HG03575 (cell line): ENCODE measurements around the gene FBXO40.
"Not testable (repeated sequence)": the region's sequence is repeated elsewhere in the genome, so short reads cannot be mapped to it uniquely, and the experiment has no call there.

ENCODE experiments used
- ATAC-seq: cut with Tn5 transposase; IDR thresholded peaks from one replicate; pipeline ENCODE4 v1.9.1; 2021; ENCODE audit not compliant: unreplicated experiment, insufficient number of reproducible peaks, low FRiP score; ENCODE audit errors: extremely low read depth

Gene FBXO40, protein sequence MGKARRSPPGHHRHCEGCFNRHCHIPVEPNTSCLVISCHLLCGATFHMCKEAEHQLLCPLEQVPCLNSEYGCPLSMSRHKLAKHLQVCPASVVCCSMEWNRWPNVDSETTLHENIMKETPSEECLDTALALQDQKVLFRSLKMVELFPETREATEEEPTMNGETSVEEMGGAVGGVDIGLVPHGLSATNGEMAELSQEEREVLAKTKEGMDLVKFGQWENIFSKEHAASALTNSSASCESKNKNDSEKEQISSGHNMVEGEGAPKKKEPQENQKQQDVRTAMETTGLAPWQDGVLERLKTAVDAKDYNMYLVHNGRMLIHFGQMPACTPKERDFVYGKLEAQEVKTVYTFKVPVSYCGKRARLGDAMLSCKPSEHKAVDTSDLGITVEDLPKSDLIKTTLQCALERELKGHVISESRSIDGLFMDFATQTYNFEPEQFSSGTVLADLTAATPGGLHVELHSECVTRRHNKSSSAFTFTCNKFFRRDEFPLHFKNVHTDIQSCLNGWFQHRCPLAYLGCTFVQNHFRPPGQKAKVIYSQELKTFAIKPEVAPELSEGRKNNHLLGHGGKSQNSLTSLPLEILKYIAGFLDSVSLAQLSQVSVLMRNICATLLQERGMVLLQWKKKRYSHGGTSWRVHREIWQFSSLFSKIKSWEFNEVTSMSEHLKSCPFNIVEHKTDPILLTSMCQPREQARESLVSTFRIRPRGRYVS

DNA sequence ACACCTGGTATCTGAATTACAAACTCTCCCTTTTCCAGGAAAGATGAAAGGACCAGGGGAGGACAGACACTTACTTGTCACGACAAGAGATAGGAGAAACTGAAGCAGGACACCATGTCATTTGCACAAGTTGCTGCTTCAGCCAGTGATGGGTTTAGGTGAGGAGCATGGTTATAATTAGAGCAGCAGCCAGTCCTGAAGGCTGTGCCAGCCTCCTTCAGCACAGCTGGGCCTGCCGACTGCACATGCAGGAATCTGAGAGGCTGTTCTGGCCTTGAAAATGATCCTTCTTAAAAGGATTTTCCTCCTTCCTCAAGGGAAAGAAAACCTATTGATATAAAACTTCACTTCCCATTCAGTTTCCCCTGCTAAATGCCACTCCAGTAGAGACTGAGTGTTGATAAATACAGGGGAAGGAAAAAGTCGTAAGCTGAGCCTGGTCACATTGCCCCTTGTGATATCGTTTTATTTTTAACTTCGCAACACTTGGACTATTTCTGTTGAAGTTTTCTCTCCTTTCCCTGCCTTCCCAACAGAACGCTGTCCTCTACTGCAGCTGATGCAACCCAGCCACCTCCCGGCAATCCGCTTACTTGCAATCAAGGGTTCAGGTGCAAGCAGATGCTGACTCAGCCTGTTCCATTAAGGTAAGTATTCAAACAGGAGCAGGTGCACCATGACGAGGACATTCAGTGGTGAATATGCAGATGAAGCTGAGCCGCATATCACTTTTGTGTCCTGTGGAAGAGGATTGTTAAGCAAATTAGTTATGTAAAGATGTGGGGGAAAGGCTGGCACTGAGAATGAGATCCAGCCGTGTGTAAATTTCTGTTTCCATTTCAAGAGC lies at the start of gene FBXO40:
FBXO40 (plus strand) TSS at position 524 of the 847 bp plus-strand sequence. CDS start 27,197 bp downstream, outside the sequence.
- ATAC-seq, result no peak

DNA sequence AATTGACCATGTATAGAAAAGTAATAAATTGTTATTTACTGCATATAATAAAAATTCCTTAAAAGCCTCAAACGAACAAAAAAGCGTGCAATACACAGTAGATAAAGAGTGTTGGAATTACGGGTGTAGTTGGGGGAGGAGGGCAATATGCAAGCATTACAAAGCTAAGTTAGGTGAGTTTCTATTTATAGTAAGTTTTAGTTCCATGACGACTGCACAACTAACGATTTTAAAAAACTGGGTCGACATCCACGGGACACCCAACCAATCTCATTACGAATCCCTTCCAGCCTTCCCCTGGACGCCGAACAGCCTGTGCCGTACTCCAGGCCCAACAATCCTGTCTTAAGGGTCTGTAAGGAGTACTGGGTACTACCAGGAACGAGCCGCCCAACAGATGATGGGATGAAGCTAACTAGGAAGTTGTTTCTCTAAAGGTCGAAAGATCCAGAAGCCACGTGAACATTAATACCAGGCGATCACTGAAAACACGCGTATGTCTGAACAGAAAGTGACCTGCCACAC lies 48.1 kb upstream of the FBXO40 start:
- no peak for ATAC-seq

DNA sequence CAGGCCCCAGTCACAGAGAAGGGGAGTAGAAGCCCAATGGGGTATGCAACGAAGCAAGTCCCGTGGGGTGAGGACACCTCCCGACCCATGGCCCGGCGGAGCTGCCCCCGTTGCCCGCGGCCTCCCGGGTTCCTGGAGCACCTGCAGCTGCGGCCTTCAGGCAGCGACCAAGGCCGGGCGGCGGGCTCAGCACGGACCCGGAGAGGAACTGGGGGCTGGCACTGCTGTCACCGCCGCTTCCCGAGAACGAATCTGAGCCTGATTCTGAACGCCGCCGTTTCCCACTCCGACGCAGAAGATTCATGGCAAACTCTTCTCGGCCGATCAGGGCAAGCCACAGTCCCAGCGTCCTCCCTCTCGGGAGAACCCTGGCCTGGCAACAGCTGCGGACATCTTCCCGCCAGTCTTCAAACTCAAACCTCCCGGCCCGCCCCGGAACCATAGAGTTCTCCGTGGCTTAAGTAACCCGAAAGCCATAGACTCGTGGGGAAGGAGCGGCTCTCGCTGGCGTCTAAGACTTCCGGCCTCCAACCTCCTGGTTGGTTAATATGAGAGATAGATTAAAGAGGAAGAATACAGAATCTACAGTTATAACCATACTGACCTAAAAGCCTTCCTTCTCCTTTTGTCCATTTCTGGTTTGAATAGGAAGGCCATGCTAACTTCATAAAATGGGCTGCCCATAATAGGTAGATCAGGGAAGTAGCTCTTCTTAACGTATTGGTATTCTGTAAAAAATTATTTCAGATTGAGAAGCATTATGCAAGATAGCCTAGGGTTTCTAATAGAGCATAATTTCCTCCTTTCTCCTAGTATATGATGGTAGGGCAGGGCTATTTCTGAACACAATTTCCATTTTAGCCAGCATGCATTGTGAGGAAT lies 47.4 kb upstream of the FBXO40 start, which contains the start of gene POLQ:
POLQ (minus strand) TSS at position 415 of the 882 bp plus-strand sequence; CDS start at position 304, 111 bp downstream.
- peak; percentile 42 for ATAC-seq

DNA sequence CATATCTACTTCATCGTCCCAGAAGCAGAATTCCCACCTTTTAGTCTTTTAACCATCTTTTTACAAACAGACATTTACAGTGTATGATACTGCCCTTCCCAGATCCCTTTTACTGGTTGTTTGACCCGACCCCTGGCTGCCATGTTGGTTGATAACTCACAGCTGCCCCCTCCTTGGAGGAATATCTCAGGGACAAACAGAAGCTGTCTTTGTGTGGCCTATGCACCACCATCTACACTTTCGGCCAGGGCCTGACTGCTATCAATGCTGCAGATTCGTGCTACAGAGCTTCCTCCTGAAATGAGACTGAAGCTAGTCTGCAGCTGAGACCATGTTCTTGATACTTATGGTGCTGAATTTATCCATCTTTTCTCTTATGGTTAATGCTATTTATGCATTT lies 40.8 kb upstream of the FBXO40 start:
- ATAC-seq, result no peak

DNA sequence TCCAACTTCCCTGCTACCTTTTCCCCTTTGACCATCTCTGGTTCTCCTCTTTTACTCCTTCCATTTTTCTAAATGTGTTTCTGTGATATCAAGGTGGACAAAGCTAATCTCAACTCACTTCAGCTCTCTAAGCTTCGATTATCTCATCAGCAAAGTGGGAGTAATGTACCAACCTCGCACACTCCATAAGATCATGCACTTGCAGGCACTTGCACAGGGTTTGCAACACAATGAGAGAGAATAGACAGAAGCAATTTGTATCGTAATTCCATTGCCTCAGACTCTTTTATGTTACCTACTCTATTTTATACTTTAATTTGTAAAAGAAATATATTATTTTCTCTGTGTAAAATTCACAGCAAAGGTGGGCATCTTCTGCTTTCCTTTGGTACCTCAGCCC lies 40.4 kb upstream of the FBXO40 start:
- ATAC-seq, result no peak

DNA sequence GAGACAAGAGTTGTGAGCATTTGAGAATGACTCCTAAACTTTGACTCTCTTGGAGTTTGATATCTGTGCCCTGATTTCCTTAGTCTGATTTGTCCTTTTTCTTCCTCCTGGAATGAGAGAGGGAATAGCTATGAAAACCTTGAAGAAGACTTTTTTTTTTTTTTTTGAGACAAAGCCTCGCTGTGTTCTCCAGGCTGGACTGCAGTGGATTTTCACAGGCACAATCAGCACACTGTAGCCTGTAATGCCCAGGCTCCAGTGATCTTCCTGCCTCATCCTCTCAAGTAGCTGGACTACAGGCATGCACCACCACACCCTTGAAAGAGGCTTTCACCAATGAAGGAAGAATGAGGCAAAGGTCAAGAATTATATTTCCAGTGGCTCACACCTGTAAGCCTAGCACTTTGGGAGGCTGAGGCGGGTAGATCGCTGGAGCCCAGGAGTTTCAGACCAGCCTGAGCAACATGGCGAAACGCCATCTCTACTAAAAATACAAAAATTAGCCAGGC lies 35.7 kb upstream of the FBXO40 start:
- no peak for ATAC-seq

DNA sequence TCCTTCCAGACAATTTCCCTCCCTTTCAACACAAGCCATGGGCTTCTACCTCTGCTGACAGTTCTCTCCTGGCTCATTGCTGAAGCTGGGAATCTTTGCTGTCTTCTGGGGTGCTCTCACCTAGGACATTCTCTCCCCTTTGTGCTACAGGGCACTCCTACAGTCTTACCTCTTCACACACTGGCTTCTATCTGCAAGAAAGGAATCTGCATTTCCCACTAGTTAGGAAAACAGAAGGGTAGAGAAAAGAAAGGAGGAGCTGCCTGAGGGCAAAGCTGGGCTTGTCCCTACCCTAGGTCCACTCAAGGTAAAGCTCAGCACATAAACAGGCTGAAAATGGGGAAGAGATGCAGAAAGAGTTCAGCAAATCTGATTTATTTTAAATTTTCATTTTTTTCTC lies 31.0 kb upstream of the FBXO40 start:
- ATAC-seq, result no peak

DNA sequence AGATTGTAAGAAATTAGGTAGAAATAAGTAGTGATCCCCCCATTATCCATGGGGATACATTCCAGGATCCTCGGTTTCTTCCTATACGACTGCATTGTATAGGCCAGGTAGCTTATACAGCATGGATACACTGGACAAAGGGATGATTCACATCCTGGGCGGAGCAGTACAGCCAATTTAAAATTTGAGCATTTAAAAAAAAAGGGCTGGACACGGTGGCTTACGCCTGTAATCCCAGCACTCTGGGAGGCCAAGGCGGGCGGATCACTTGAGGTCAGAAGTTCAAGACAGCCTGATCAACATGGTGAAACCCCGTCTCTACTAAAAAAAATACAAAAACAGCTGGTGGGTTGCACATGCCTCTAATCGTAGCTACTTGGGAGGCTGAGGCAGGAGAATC lies 26.4 kb upstream of the FBXO40 start:
- no peak for ATAC-seq

DNA sequence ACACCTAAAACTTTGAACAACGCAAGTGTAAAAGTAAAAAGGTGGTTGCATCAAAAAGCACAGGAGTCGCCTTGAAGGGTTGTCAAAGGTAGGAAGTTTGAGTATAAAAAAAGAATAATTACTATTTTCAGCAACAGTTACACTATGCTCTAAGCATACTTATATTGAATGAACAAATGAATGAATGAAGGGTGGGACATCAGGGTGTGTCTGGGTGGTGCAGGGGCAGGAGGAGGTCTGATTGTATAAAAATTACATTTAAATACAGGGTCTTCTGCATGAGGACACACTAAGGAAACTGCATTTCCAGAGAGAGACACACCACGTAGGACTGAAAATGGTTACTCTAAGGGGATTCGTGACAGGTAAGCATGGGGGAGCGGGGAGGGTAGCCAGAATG lies 25.5 kb upstream of the FBXO40 start, which contains the start of gene ARGFX:
ARGFX (plus strand) TSS at position 301 of the 400 bp plus-strand sequence. CDS start 2,765 bp downstream, outside the sequence.
- no peak for ATAC-seq

DNA sequence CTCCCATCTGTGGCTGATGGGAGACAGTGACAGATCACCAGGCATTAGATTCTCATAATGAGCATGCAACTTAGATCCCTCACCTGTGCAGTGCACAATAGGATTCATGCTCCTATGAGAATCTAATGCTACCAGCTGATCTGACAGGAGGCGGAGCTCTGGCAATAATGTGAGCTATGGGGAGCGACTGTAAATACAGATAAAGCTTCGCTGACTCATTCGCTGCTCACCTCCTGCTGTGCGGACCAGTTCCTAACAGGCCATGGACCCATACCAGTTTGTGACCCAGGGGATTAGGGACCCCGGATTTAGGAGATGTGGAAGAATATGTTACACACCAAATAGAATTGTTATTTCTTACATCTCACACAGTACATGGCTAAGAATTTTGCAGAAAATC lies 18.7 kb upstream of the FBXO40 start:
- no peak for ATAC-seq

DNA sequence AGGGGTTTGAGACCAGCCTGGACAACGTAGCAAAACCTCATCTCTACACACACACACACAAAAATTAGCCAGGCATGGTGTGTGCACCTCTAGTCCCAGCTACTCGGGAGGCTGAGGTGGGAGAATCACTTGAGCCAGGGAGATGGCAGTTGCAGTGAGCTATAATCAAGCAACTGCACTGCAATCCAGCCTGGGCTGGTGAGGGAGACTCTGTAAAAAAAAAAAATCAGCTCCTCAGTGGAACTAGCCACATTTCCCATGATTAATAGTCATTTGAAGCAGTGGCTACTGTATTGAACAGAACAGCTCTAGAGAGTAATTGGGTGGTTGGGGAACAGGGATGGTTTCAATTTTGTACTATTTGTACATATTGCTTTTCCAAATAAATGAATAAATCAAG lies 11.5 kb upstream of the FBXO40 start:
- no peak for ATAC-seq

DNA sequence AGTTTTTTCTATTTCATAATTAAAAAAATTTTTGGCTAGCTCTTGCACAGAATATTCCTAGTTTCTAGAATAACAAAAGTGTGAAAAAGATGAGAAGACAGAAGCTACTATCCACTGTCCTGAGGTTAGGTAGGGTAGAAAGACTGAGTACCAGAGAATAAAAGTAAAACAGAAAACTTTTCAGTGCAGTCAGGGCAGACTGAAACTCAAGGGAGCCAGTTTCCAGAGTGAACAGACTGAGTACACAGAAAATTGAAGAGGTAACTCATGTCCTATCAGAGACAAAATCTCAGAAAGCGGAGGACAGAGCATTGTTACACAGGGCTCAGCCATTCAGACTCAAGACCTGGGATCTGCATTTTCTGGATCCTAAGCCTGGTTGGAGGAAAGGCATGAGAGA lies 8.8 kb upstream of the FBXO40 start:
- ATAC-seq, result no peak

DNA sequence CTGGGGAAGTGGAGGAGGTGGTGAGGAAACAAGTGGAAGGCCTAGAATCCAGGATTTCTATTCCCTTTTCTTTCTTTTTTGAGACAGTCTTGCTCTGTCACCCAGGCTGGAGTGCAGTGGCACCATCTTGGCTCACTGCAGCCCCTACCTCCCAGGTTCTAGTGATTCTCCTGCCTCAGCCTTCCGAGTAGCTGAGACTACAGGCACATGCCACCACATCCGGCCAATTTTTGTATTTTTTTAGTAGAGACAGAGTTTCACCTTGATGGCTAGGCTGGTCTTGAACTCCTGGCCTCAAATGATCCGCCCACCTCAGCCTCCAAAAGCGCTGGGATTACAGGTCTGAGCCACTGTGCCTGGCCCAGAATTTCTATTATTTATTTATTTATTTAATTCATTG lies 627 bp downstream of the FBXO40 start:
- ATAC-seq, result not testable (repeated sequence)

DNA sequence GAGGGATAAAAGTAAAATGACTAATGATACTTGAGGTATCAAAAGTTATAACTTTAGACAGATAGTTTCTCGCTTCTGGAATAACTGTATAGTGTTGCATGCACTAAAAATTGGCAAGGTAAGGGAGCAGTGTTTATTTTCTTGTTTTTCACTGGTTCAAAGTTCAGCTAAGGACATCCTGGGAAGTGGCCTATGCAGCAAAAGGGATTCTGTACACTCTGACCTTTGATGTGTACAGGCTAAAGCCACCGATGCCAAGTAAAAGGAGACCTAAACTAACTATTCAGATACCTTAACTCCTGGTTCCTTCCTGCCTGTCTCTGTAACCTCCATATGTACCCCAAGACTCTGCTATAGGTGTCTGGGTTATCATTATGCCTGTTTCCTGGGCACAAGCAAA lies 1.7 kb downstream of the FBXO40 start:
- ATAC-seq, result no peak

DNA sequence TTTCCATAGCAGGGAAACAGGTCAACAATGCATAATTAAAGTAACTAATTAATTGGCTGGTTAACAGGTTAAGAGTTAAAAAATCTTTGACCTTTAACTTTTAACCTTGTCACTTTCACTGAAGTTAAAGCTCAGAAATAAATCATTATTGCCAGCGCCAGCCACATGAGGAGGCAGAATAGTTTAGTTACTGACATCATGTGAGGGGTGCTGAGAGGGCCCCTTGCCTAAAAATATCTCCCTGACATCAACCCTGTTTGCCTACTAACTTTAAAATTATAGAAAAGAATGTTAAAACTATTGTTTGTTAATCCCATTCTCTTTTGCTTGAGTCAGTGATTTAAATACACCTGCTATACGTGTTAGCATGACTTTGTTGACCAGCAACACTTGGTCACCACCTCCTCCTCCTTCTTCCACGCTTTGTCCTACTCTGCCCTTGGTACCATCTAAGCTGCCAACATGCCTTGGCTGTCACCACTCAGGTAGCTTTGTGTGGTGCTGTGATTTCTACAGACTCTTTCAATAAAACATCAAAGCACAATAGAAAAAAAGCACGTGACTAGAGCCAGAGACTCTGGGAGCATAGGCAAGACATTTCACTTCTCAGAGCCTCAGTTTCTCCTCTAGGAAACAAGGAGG lies 2.7 kb downstream of the FBXO40 start:
- ATAC-seq, result no peak

DNA sequence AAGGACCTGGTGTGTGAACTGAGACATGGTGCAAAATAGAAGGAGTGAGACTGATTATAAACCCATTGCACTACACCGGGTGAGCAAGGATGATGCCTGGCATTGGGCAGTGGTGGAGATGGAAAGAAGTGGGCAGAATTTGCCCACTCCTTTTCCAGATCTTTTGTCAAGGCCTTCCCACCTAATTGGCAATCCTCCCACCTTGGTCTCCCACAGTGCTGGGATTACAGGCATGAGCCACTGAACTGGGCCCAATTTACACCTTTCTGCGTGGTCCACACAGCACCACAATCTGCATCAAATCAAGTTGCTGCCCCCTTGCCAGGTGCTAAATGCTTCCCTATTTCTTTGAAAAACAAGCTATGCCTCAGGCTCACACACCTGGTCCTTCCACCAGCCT lies 5.4 kb downstream of the FBXO40 start:
- ATAC-seq, result no peak

DNA sequence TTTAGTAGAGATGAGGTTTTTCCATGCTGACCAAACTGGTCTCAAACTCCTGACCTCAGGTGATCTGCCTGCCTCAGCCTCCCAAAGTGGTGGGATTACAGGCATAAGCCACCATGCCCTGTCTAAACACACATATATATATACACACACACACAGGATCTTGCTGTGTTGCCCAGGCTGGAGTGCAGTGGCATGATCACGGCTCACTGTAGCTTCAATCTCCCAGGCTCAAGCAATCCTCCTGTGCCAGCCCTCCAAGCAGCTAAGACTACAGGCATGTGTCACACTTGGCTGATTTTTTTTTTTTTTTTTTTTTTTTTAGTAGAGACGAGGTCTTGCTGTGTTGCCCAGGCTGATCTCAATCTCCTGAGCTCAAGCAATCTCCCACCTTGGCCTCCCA lies 6.7 kb downstream of the FBXO40 start:
- not testable (repeated sequence) for ATAC-seq
